DND-41 (cell line): ENCODE measurements around the gene C1orf122.

Source experiments
- CTCF ChIP-seq: IDR thresholded peaks from 2 replicates; pipeline ENCODE4 v1.5.1; 2012; ENCODE audit warnings: borderline replicate concordance, low read length, moderate library complexity, mild to moderate bottlenecking; ENCODE audit not compliant: poor library complexity, severe bottlenecking; ENCODE audit errors: extremely low read depth
- EZH2 ChIP-seq: IDR thresholded peaks from 3 replicates; pipeline ENCODE4 v1.6.1; 2012; ENCODE audit warnings: borderline replicate concordance, low read depth, mild to moderate bottlenecking, moderate library complexity, low read length, inconsistent platforms; ENCODE audit not compliant: severe bottlenecking

GRCh38 chr1:37764414-37764825 lies 43.2 kb upstream of the C1orf122 start:
- TF ChIP-seq CTCF: no peak
- TF ChIP-seq EZH2: no peak
